ENCODE measurements around the gene CAPZB.
A peak's percentile ranks its signal among the peaks of the same experiment; 100 is the strongest.

- TF ChIP-seq CTCF (IDR thresholded peaks at IDR 0.05) (peak in 2 of 3 donors; percentile 35 to 38), POLR2A (IDR thresholded peaks at IDR 0.05) (no peak), POLR2AphosphoS5 (IDR thresholded peaks at IDR 0.05) (no peak)
These were observed 39.7 kb downstream of the CAPZB start for GRCh38 chr1:19445417-19446342.

Data from breast epithelium (tissue), 3 donors.